H1 (cell line): Measurements from ENCODE around the gene IDUA. TPM values are rescaled to one million over a fixed set of nuclear protein-coding genes. Genes with fewer than 3 reads are reported as not detected.
A peak's percentile ranks its signal among the peaks of the same experiment; 100 is the strongest.

Experiments used
- CTCF ChIA-PET: fragments of 300-600 bp; sonication (Branson Sonifier 250); formaldehyde crosslinking; loops from one replicate; lab custom pipeline; 2021; ENCODE audit not compliant: partially characterized antibody; lab: Charles Lee
- POLR2A ChIA-PET: fragments of 300-600 bp; sonication (Branson Sonifier 250); formaldehyde crosslinking; loops from one replicate; lab custom pipeline; 2021; ENCODE audit warnings: inconsistent platforms; ENCODE audit not compliant: partially characterized antibody; lab: Charles Lee
- DNase-seq, 2 experiments: peaks; one replicate each; pipeline versions ENCODE4 v3.0.0 to v3.0.0-alpha.2; 2010 to 2022; ENCODE audit warnings: low spot score in 2 of 2, low read depth in 1 of 2, mixed read lengths in 1 of 2
- FAIRE-seq: peaks from 2 replicates; lab custom pipeline; 2011; peaks lifted over from hg19 to GRCh38; lab: Jason Lieb, UNC
- H2AFZ ChIP-seq: 2 replicates; pipeline ENCODE4 v1.8.1; 2012; ENCODE audit warnings: low read length, inconsistent platforms
- H2AK5ac ChIP-seq: 2 replicates; pipeline ENCODE4 v1.6.1; 2013; ENCODE audit warnings: low read depth, low read length
- H2BK120ac ChIP-seq: replicated peaks from 2 replicates; pipeline ENCODE3; 2013; ENCODE audit warnings: low read depth, low read length, inconsistent platforms
- H2BK12ac ChIP-seq: 2 replicates; pipeline ENCODE4 v1.6.1; 2013; ENCODE audit warnings: low read depth, low read length
- H2BK15ac ChIP-seq: 2 replicates; pipeline ENCODE4 v1.6.1; 2013; ENCODE audit warnings: low read length
- H2BK20ac ChIP-seq: 2 replicates; pipeline ENCODE4 v1.6.1; 2013; ENCODE audit warnings: low read length
- H2BK5ac ChIP-seq: 2 replicates; pipeline ENCODE4 v1.6.1; 2013; ENCODE audit warnings: low read depth, low read length
- H3K14ac ChIP-seq: 2 replicates; pipeline ENCODE4 v1.6.1; 2013; ENCODE audit warnings: inconsistent platforms; ENCODE audit not compliant: insufficient read length
- H3K18ac ChIP-seq: 2 replicates; pipeline ENCODE4 v1.6.1; 2013; ENCODE audit warnings: low read length; ENCODE audit errors: extremely low read depth
- H3K23ac ChIP-seq: 2 replicates; pipeline ENCODE4 v1.6.1; 2013; ENCODE audit warnings: inconsistent platforms; ENCODE audit not compliant: insufficient read length
- H3K23me2 ChIP-seq: 2 replicates; pipeline ENCODE4 v1.6.1; 2013; ENCODE audit warnings: low read depth, low read length
- H3K27ac ChIP-seq: 2 replicates; pipeline ENCODE4 v1.6.1; 2011; ENCODE audit warnings: low read depth, low read length, inconsistent platforms
- H3K27me3 ChIP-seq, 4 experiments: replicated peaks in 1 of 4; 1 replicate in 1 of 4; 2 replicates in 3 of 4; pipeline versions ENCODE4 v1.6.1 to v1.8.1; 2011 to 2013; ENCODE audit warnings: low read length in 3 of 4, mild to moderate bottlenecking in 3 of 4, inconsistent platforms in 2 of 4, mixed read lengths in 2 of 4, moderate library complexity in 1 of 4; ENCODE audit not compliant: control insufficient read depth in 3 of 4, insufficient read depth in 3 of 4; ENCODE audit errors: extremely low read depth in 1 of 4
- H3K36me3 ChIP-seq, 4 experiments: 2 replicates each; pipeline versions ENCODE4 v1.6.1 to v1.8.1; 2011 to 2013; ENCODE audit warnings: mild to moderate bottlenecking in 4 of 4, low read length in 3 of 4, moderate library complexity in 2 of 4, control low read depth in 1 of 4, inconsistent platforms in 1 of 4; ENCODE audit not compliant: insufficient read depth in 4 of 4, control insufficient read depth in 2 of 4
- H3K4ac ChIP-seq: replicated peaks from 2 replicates; pipeline ENCODE3; 2013; ENCODE audit warnings: low read length, low read depth, mixed read lengths, inconsistent platforms; ENCODE audit not compliant: insufficient read length
- H3K4me1 ChIP-seq, 4 experiments: replicated peaks in 1 of 4; 1 replicate in 1 of 4; 2 replicates in 3 of 4; pipeline versions ENCODE4 v1.6.1 to v1.8.1; 2011 to 2013; ENCODE audit warnings: low read length in 3 of 4, inconsistent platforms in 2 of 4, mixed read lengths in 1 of 4; ENCODE audit not compliant: insufficient read depth in 4 of 4, control insufficient read depth in 3 of 4
- H3K4me2 ChIP-seq, 2 experiments: 2 replicates each; pipeline versions ENCODE4 v1.6.1 to v1.8.1; 2011 to 2013; ENCODE audit warnings: low read depth in 2 of 2, low read length in 2 of 2, control low read depth in 1 of 2, inconsistent platforms in 1 of 2, mild to moderate bottlenecking in 1 of 2; ENCODE audit not compliant: insufficient read depth in 1 of 2
- H3K4me3 ChIP-seq, 4 experiments: fragments of 200-600, 300-600 bp in 1 of 4; sonication (generic), shearing (Covaris generic), sonication (Bioruptor Twin) in 1 of 4; 2 replicates each; pipeline versions ENCODE4 v1.5.1 to v1.8.1; 2011 to 2016; ENCODE audit warnings: low read length in 4 of 4, low read depth in 3 of 4, control low read depth in 2 of 4, inconsistent platforms in 2 of 4, mild to moderate bottlenecking in 2 of 4, mixed read lengths in 1 of 4, moderate library complexity in 1 of 4; ENCODE audit not compliant: insufficient read depth in 2 of 4; ENCODE audit errors: extremely low read depth in 1 of 4
- H3K56ac ChIP-seq: replicated peaks from 2 replicates; pipeline ENCODE3; 2013; ENCODE audit warnings: low read depth, mild to moderate bottlenecking, mixed read lengths, low read length, inconsistent platforms; ENCODE audit not compliant: insufficient read length
- H3K79me1 ChIP-seq: 2 replicates; pipeline ENCODE4 v1.6.1; 2013; ENCODE audit warnings: low read depth, low read length, control low read depth
- H3K79me2 ChIP-seq, 2 experiments: 2 replicates each; pipeline versions ENCODE4 v1.6.1 to v1.8.1; 2012 to 2013; ENCODE audit warnings: low read length in 2 of 2, mild to moderate bottlenecking in 2 of 2, inconsistent platforms in 1 of 2; ENCODE audit not compliant: insufficient read depth in 2 of 2, control insufficient read depth in 1 of 2
- H3K9ac ChIP-seq, 4 experiments: replicated peaks in 1 of 4; 1 replicate in 1 of 4; 2 replicates in 3 of 4; pipeline versions ENCODE4 v1.6.1 to v1.8.1; 2011 to 2013; ENCODE audit warnings: low read depth in 3 of 4, low read length in 3 of 4, control low read depth in 2 of 4, mild to moderate bottlenecking in 2 of 4, moderate library complexity in 2 of 4, inconsistent platforms in 1 of 4; ENCODE audit errors: extremely low read depth in 1 of 4
- H3K9me3 ChIP-seq, 2 experiments: 2 replicates each; pipeline versions ENCODE4 v1.6.1 to v1.8.1; 2012 to 2013; ENCODE audit warnings: mild to moderate bottlenecking in 2 of 2, moderate library complexity in 2 of 2, control low read depth in 1 of 2, inconsistent platforms in 1 of 2, low read depth in 1 of 2, low read length in 1 of 2, mixed read lengths in 1 of 2; ENCODE audit not compliant: insufficient read depth in 2 of 2
- H4K20me1 ChIP-seq, 2 experiments: replicated peaks in 1 of 2; 2 replicates each; pipeline versions ENCODE3 to v1.8.1; 2011 to 2013; ENCODE audit warnings: inconsistent platforms in 2 of 2, low read length in 2 of 2, mild to moderate bottlenecking in 1 of 2; ENCODE audit not compliant: insufficient read depth in 2 of 2, control insufficient read depth in 1 of 2
- H4K5ac ChIP-seq: 2 replicates; pipeline ENCODE4 v1.6.1; 2013; ENCODE audit warnings: low read length, low read depth, mixed read lengths, inconsistent platforms; ENCODE audit not compliant: insufficient read length
- H4K8ac ChIP-seq: 2 replicates; pipeline ENCODE4 v1.8.0; 2013; ENCODE audit warnings: mild to moderate bottlenecking, moderate library complexity, low read length, inconsistent platforms; ENCODE audit not compliant: insufficient read depth; ENCODE audit errors: extremely low read depth
- H4K91ac ChIP-seq: replicated peaks from 2 replicates; pipeline ENCODE3; 2013; ENCODE audit warnings: low read length, mixed read lengths, inconsistent platforms; ENCODE audit not compliant: insufficient read length
- ASH2L ChIP-seq: fragments of 200-600, 300-600 bp; sonication (generic); IDR thresholded peaks from one replicate; pipeline ENCODE4 v1.7.1; 2017; ENCODE audit warnings: low read length
- BACH1 ChIP-seq: IDR thresholded peaks from 2 replicates; pipeline ENCODE4 v1.6.1; 2012; ENCODE audit warnings: low read length, improper control_type of control experiment
- BCL11A ChIP-seq, 2 experiments: IDR thresholded peaks; one replicate each; pipeline ENCODE4 v1.6.1; 2011; ENCODE audit warnings: low read depth in 2 of 2, low read length in 2 of 2, mild to moderate bottlenecking in 2 of 2
- CHD2 ChIP-seq: IDR thresholded peaks from 2 replicates; pipeline ENCODE4 v1.6.1; 2012; ENCODE audit warnings: low read length, improper control_type of control experiment
- CREB1 ChIP-seq: IDR thresholded peaks from 2 replicates; pipeline ENCODE4 v1.6.1; 2012; ENCODE audit warnings: inconsistent platforms
- EP300 ChIP-seq, 2 experiments: IDR thresholded peaks; 1 replicate in 1 of 2; 2 replicates in 1 of 2; pipeline ENCODE4 v1.6.1; 2011 to 2012; ENCODE audit warnings: low read depth in 2 of 2, low read length in 2 of 2, mild to moderate bottlenecking in 2 of 2, borderline replicate concordance in 1 of 2, inconsistent platforms in 1 of 2, moderate library complexity in 1 of 2
- FOSL1 ChIP-seq: IDR thresholded peaks from 2 replicates; pipeline ENCODE4 v1.6.1; 2011; ENCODE audit warnings: mild to moderate bottlenecking, low read depth, low read length, moderate library complexity; ENCODE audit not compliant: insufficient read depth
- HDAC2 ChIP-seq, 2 experiments: fragments of 300-600 bp in 1 of 2; sonication (generic) in 1 of 2; IDR thresholded peaks; 2 replicates each; pipeline ENCODE4 v1.6.1; 2011 to 2012; ENCODE audit warnings: low read depth in 2 of 2, low read length in 2 of 2, mild to moderate bottlenecking in 2 of 2, moderate library complexity in 2 of 2, borderline replicate concordance in 1 of 2, inconsistent platforms in 1 of 2
- HDAC6 ChIP-seq: IDR thresholded peaks from one replicate; pipeline ENCODE4 v1.7.1; 2012; ENCODE audit warnings: low read depth, mild to moderate bottlenecking, inconsistent platforms, low read length, moderate library complexity
- KDM1A ChIP-seq: fragments of 200-600, 300-600 bp; sonication (generic); IDR thresholded peaks from 2 replicates; pipeline ENCODE4 v1.7.1; 2016; ENCODE audit warnings: mild to moderate bottlenecking, low read length, borderline replicate concordance
- MAFK ChIP-seq: IDR thresholded peaks from 2 replicates; pipeline ENCODE4 v1.6.1; 2012; ENCODE audit warnings: low read depth, mild to moderate bottlenecking, improper control_type of control experiment, low read length
- SAP30 ChIP-seq: fragments of 300-600 bp; sonication (generic); IDR thresholded peaks from 2 replicates; pipeline ENCODE4 v1.7.1; 2012; ENCODE audit warnings: low read length, moderate library complexity, mild to moderate bottlenecking, inconsistent platforms; ENCODE audit not compliant: insufficient read depth, insufficient replicate concordance
- WGBS, 2 experiments: shearing (Covaris generic) in 1 of 2; methylation state at CpG; one replicate each; pipeline versions ENCODE4 v1.1.6 to v1.1.7; 2013 to 2015; ENCODE audit warnings: low lambda C conversion rate in 2 of 2, mixed read lengths in 2 of 2, inconsistent platforms in 1 of 2, low coverage in 1 of 2, missing lambda C conversion rate in 1 of 2; ENCODE audit not compliant: insufficient replicate concordance in 2 of 2, insufficient coverage in 1 of 2, insufficient read length in 1 of 2; ENCODE audit errors: extremely low coverage in 1 of 2, missing lambda C conversion rate in 1 of 2; 5-methylcytosine and 5-hydroxymethylcytosine counted together
- polyA plus RNA-seq, 7 experiments: library from polyadenylated mRNA; depleted of rRNA in 3 of 7; stranded (reverse) in 5 of 7; unstranded in 2 of 7; fragments of >200 nt in 5 of 7; fragments of 200-250 nt in 2 of 7; gene quantifications; 1 replicate in 5 of 7; 2 replicates in 1 of 7; 4 replicates in 1 of 7; pipeline versions ENCODE4 v1.2.1 to v1.2.3, GENCODE V29; 2011 to 2013; ENCODE audit warnings: missing spikeins in 2 of 7, mixed read lengths in 2 of 7
- total RNA-seq: library from RNA; stranded (reverse); fragmentation: NEBNext Ultra II Directional; extraction: Animal tissue kit (Norgen Biotek cat#: 25700); gene quantifications from 2 replicates; pipeline ENCODE4 v1.2.1, GENCODE V29; 2021
- TF ChIP-seq, protein P1 (sequence below): IDR thresholded peaks from 2 replicates; pipeline ENCODE4 v1.6.1; 2011; ENCODE audit warnings: low read depth, mild to moderate bottlenecking, low read length; ENCODE audit not compliant: insufficient read depth

Gene IDUA
- total and polyA plus RNA-seq, 2 of the 8 experiments (the other 6 are each of a cell fraction or from before 2014, with no cell fraction given) = 2.8 to 4.8 TPM

DNA sequence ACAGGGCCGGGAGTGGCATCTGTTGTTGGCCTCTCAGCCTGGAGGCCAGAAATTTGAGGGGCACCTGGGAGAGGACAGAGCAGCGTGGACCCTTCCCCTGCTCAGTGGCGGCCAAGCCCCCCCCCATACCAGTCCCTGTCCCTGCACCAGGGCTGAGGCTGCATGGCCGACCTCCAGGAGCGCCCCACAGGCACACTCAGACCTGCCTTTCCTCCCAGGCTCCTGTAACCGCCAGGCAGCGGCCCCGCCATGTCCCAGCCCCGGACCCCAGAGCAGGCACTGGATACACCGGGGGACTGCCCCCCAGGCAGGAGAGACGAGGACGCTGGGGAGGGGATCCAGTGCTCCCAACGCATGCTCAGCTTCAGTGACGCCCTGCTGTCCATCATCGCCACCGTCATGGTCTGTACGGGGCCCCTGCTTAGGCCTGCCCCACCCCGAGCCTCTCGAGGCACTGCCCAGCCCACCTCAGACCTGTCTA lies 39.3 kb upstream of the IDUA start:
- H4K5ac ChIP-seq = no peak overlapping the region
- H3K4me1 ChIP-seq = peaks cover 3 to 10% (median 8%) of the 10 kb centered on the region in 4 experiments
- no peak overlapping the region for H3K4me3 ChIP-seq
- no peak overlapping the region for H3K18ac ChIP-seq
- no peak overlapping the region for H2AFZ ChIP-seq
- FAIRE-seq (no peak), DNase-seq (no peak)
- H3K56ac ChIP-seq = no peak overlapping the region
- peaks cover 0 to 2% of the 10 kb centered on the region in 2 experiments for H4K20me1 ChIP-seq
- H3K79me2 ChIP-seq = no peaks in the 10 kb centered on the region
- no peak overlapping the region for H2BK12ac ChIP-seq
- H3K14ac ChIP-seq = no peak overlapping the region
- H3K36me3 ChIP-seq = no peaks in the 10 kb centered on the region
- POLR2A ChIA-PET = interaction anchor here (1.2 to 1.3 kb wide), 2 partner anchors 13 to 15 kb away, joined by 3 to 4 read pairs; partner anchors contain the start of genes GAK and TMEM175
- H2BK120ac ChIP-seq = no peak overlapping the region
- 86% methylated on average over 19 of the region's 19 CpGs; no CpG with 5 or more reads in 1 of the 2 experiments for WGBS, 2 experiments
- H3K27ac ChIP-seq = no peak overlapping the region
- H3K23ac ChIP-seq = no peak overlapping the region
- H2AK5ac ChIP-seq = no peak overlapping the region
- H4K8ac ChIP-seq = peak overlapping the region; percentile 78; the same call in 1 of the 2 replicates
- H3K9me3 ChIP-seq = no peaks in the 10 kb centered on the region
- H3K4ac ChIP-seq = no peak overlapping the region
- no peak overlapping the region for H2BK5ac ChIP-seq
- H3K4me2 ChIP-seq = no peak overlapping the region
- H4K91ac ChIP-seq = no peak overlapping the region
- no peaks in the 10 kb centered on the region for H3K79me1 ChIP-seq
- peaks cover 6% of the 10 kb centered on the region; the same call in 1 of the 2 replicates for H3K23me2 ChIP-seq
- no peak overlapping the region for H2BK20ac ChIP-seq
- H2BK15ac ChIP-seq = no peak overlapping the region
- CTCF ChIA-PET = no interaction called here
- H3K9ac ChIP-seq = no peak overlapping the region
- H3K27me3 ChIP-seq = peaks cover 0 to 11% (median 6%) of the 10 kb centered on the region in 4 experiments; a peak in 4 of 7 replicates
- TF ChIP-seq MAFK (no peak), HDAC2 (IDR thresholded peaks at IDR 0.05; ENCODE audit: borderline replicate concordance in 1 of 2, low read depth in 2 of 2, low read length in 2 of 2) (no peak), CREB1 (no peak), CHD2 (no peak), KDM1A (no peak), FOSL1 (no peak), ASH2L (no peak), BCL11A (IDR thresholded peaks at IDR 0.05; ENCODE audit: low read depth in 2 of 2, low read length in 2 of 2) (no peak), HDAC6 (no peak), SAP30 (no peak), EP300 (IDR thresholded peaks at IDR 0.05; ENCODE audit: borderline replicate concordance in 1 of 2, low read depth in 2 of 2, low read length in 2 of 2) (no peak), BACH1 (no peak)
- TF ChIP-seq, protein P1, sequence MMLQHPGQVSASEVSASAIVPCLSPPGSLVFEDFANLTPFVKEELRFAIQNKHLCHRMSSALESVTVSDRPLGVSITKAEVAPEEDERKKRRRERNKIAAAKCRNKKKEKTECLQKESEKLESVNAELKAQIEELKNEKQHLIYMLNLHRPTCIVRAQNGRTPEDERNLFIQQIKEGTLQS = no peak
